B cell (primary cell): ENCODE results near the gene ACAP3. TPM values are rescaled to one million over a fixed set of nuclear protein-coding genes. Genes with fewer than 3 reads are reported as not detected.

Source experiments
- ATAC-seq: fragments of 200-7000 bp; cut with Tn5 transposase; one replicate; pipeline ENCODE4 v1.10.0; 2021; ENCODE audit warnings: low read depth, mild to moderate bottlenecking, moderate number of reproducible peaks, moderate library complexity
- CTCF ChIA-PET: fragments of 350-600 bp; sonication (Branson Sonifier 250); formaldehyde crosslinking; loops from one replicate; lab custom pipeline; 2021; ENCODE audit warnings: antibody characterized with exemption, inconsistent platforms; lab: Charles Lee
- POLR2A ChIA-PET: fragments of 350-600 bp; sonication (Branson Sonifier 250); formaldehyde crosslinking; loops from one replicate; lab custom pipeline; 2021; ENCODE audit warnings: antibody characterized with exemption; lab: Charles Lee
- DNase-seq: peaks from one replicate; pipeline ENCODE4 v3.0.0; 2013
- H2AFZ ChIP-seq: 2 replicates; pipeline ENCODE4 v1.6.1; 2012; ENCODE audit warnings: mild to moderate bottlenecking, low read depth, low read length; ENCODE audit not compliant: insufficient read depth, poor library complexity, severe bottlenecking
- H3K27ac ChIP-seq, 2 donors: 1 replicate in 1 of 2; 2 replicates in 1 of 2; pipeline ENCODE4 v1.5.1; 2012 to 2013; ENCODE audit warnings: low read length in 2 of 2, mild to moderate bottlenecking in 2 of 2, moderate library complexity in 1 of 2
- H3K27me3 ChIP-seq, 4 experiments: fragments of 200-600 bp in 1 of 4; sonication (generic) in 1 of 4; replicated peaks in 1 of 4; 1 replicate in 2 of 4; 2 replicates in 2 of 4; pipeline versions ENCODE4 v1.6.1 to v1.7.0; 2013 to 2016; ENCODE audit warnings: low read length in 3 of 4, mild to moderate bottlenecking in 2 of 4, mixed read lengths in 1 of 4, moderate library complexity in 1 of 4; ENCODE audit not compliant: insufficient read depth in 4 of 4, control insufficient read depth in 3 of 4; ENCODE audit errors: control extremely low read depth in 1 of 4
- H3K36me3 ChIP-seq, 2 experiments: replicated peaks in 1 of 2; 1 replicate in 1 of 2; 2 replicates in 1 of 2; pipeline versions ENCODE4 v1.6.1 to v1.7.1; 2013; ENCODE audit warnings: low read length in 1 of 2; ENCODE audit not compliant: insufficient read depth in 2 of 2, control insufficient read depth in 1 of 2; ENCODE audit errors: control extremely low read depth in 1 of 2, extremely low read depth in 1 of 2
- H3K4me1 ChIP-seq, 2 donors: fragments of 200-600 bp in 1 of 2; sonication (generic) in 1 of 2; 1 replicate in 1 of 2; 2 replicates in 1 of 2; pipeline versions ENCODE4 v1.5.1 to v1.6.1; 2013 to 2017; ENCODE audit warnings: low read length in 2 of 2; ENCODE audit not compliant: control insufficient read depth in 2 of 2, insufficient read depth in 2 of 2
- H3K4me2 ChIP-seq: replicated peaks from 2 replicates; pipeline ENCODE3; 2012; ENCODE audit warnings: mild to moderate bottlenecking, low read depth, low read length; ENCODE audit not compliant: poor library complexity, severe bottlenecking
- H3K4me3 ChIP-seq, 5 experiments: fragments of 200-600 bp in 1 of 5; sonication (generic) in 1 of 5; 1 replicate in 3 of 5; 2 replicates in 2 of 5; pipeline versions ENCODE4 v1.5.1 to v1.7.0; 2011 to 2016; ENCODE audit warnings: low read length in 4 of 5, mild to moderate bottlenecking in 4 of 5, low read depth in 2 of 5, control low read depth in 1 of 5, moderate library complexity in 1 of 5; ENCODE audit not compliant: insufficient read depth in 1 of 5; ENCODE audit errors: control extremely low read depth in 1 of 5, extremely low read depth in 1 of 5
- H3K79me2 ChIP-seq: fragments of 200-600 bp; sonication (generic); one replicate; pipeline ENCODE4 v1.6.0; 2016; ENCODE audit warnings: low read length; ENCODE audit not compliant: control insufficient read depth, insufficient read depth
- H3K9ac ChIP-seq: fragments of 200-600 bp; sonication (generic); 2 replicates; pipeline ENCODE4 v1.6.1; 2017; ENCODE audit warnings: mild to moderate bottlenecking, low read length, moderate library complexity
- H3K9me3 ChIP-seq, 3 donors: one replicate each; pipeline versions ENCODE4 v1.6.1 to v1.7.1; 2013; ENCODE audit warnings: low read length in 2 of 3; ENCODE audit not compliant: control insufficient read depth in 2 of 3, insufficient read depth in 1 of 3; ENCODE audit errors: control extremely low read depth in 1 of 3
- H4K20me1 ChIP-seq: 2 replicates; pipeline ENCODE4 v1.6.0; 2012; ENCODE audit warnings: mild to moderate bottlenecking, low read length; ENCODE audit not compliant: insufficient read depth, control insufficient read depth, poor library complexity, severe bottlenecking
- H3K27ac Mint-ChIP-seq: one replicate; pipeline ENCODE4 v1.8.0; 2021; ENCODE audit warnings: mixed read lengths
- H3K27me3 Mint-ChIP-seq: one replicate; pipeline ENCODE4 v1.8.0; 2021; ENCODE audit warnings: mixed read lengths
- H3K4me1 Mint-ChIP-seq: one replicate; pipeline ENCODE4 v1.8.0; 2021; ENCODE audit warnings: mixed read lengths
- H3K4me3 Mint-ChIP-seq: one replicate; pipeline ENCODE4 v1.8.0; 2021; ENCODE audit warnings: mixed read lengths
- H3K9me3 Mint-ChIP-seq: one replicate; pipeline ENCODE4 v1.8.0; 2022; ENCODE audit warnings: mixed read lengths; ENCODE audit not compliant: insufficient read depth
- CTCF ChIP-seq: fragments of 200-600 bp; IDR thresholded peaks from one replicate; pipeline ENCODE4 v1.8.0; 2022; ENCODE audit warnings: antibody characterized with exemption, mild to moderate bottlenecking
- EZH2 ChIP-seq: IDR thresholded peaks from 2 replicates; pipeline ENCODE4 v1.6.1; 2012; ENCODE audit warnings: borderline replicate concordance, low read depth, mild to moderate bottlenecking, moderate library complexity, low read length; ENCODE audit not compliant: insufficient read depth, poor library complexity, severe bottlenecking
- WGBS: methylation state at CpG from one replicate; pipeline ENCODE4 v1.1.5; 2013; ENCODE audit warnings: missing lambda C conversion rate; ENCODE audit not compliant: insufficient coverage; 5-methylcytosine and 5-hydroxymethylcytosine counted together
- intact Hi-C: fragments of 100-400 bp; cut with micrococcal nuclease; formaldehyde crosslinking; loops from one replicate; pipeline ENCODE4 v1.10.0; 2022
- polyA plus RNA-seq: library from polyadenylated mRNA; depleted of rRNA; stranded (reverse); fragments of >200 nt; gene quantifications from 2 replicates; pipeline ENCODE4 v1.2.3, GENCODE V29; 2012
- total RNA-seq, 2 donors: library from RNA; stranded (reverse); fragments of 120-200 nt in 1 of 2; gene quantifications; 1 replicate in 1 of 2; 2 replicates in 1 of 2; pipeline versions ENCODE4 v1.2.3 to v1.2.4, GENCODE V29; 2013 to 2022

Gene ACAP3
- total and polyA plus RNA-seq, 2 donors (not counting 1 experiment from before 2014, with no cell fraction given) = 40.7 to 124 TPM

GRCh38 chr1:1352786-1353388 is 45.2 kb upstream of the ACAP3 start:
- no peak for ATAC-seq
- Histone ChIP-seq H3K9ac (no peak overlapping the region), H3K4me3 (no peak overlapping the region), H3K36me3 (no peaks in the 10 kb centered on the region), H3K27ac (no peak overlapping the region), H3K27me3 (peaks cover 0 to 47% (median 13%) of the 10 kb centered on the region in 4 experiments), H3K79me2 (peaks cover 7% of the 10 kb centered on the region), H3K9me3 (peaks cover 0 to 7% (median 0%) of the 10 kb centered on the region in 3 donors), H3K4me2 (peak overlapping the region; percentile 55), H4K20me1 (peaks cover 6% of the 10 kb centered on the region), H3K4me1 (peaks cover 33 to 37% of the 10 kb centered on the region in 2 donors), H2AFZ (no peak overlapping the region)
- 26% methylated on average over 4 of the region's 5 CpGs for WGBS
- no peak for TF ChIP-seq EZH2
- TF ChIP-seq CTCF = no peak
- POLR2A ChIA-PET = no interaction called here
- CTCF ChIA-PET = interaction anchor here (2.4 kb wide), 1 partner anchor 18 kb away, joined by 8 read pairs; no protein-coding TSS in a partner anchor
- DNase-seq = peak; percentile 63
- H3K4me3 Mint-ChIP-seq = peak overlapping the region; percentile 79
- H3K4me1 Mint-ChIP-seq = peaks cover 22% of the 10 kb centered on the region
- peaks cover 20% of the 10 kb centered on the region for H3K27me3 Mint-ChIP-seq
- H3K9me3 Mint-ChIP-seq = no peaks in the 10 kb centered on the region
- intact Hi-C loops = no loop called here
- H3K27ac Mint-ChIP-seq = no peak overlapping the region
